ENCODE data around the gene OPTC. TPM values are rescaled to one million over a fixed set of nuclear protein-coding genes. Genes with fewer than 3 reads are reported as not detected.

Gene OPTC
- polyA plus RNA-seq, 2 of the 4 experiments (the other 2 are of a cell fraction) = not detected

DNA sequence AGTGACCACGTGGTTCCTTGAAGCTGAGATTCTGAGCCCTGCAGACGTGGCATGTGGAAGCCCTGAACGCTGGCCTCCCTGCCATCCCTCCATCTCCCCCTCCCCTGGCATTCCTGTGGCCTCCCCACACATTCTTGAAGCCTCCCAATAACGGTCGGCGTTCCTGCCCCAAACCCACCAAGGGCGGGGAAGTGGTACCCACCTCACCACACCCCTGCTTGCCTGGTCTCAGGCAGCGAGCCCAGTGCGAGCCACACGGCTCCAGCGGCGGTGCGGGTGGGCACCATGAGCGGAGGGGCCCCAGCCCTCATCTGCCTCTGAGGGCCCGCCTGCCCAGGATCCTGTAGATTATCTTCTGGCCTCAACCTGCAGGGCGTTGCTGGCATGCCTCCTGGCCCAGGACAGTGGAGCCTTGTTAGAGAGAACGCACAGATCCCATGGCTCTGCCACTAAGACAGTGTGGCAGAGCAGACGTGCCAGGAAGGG lies 38.9 kb upstream of the OPTC start:
- WGBS (ENCODE audit: missing lambda C conversion rate) = 63% methylated on average over 10 of the region's 18 CpGs
- Histone ChIP-seq H3K9me3 (no peaks in the 10 kb centered on the region), H3K4me1 (no peaks in the 10 kb centered on the region), H3K27ac (no peak overlapping the region), H3K4me3 (no peak overlapping the region), H3K4me2 (no peak overlapping the region)
- ATAC-seq (no peak), FAIRE-seq (no peak), DNase-seq (ENCODE audit: low read depth in 1 of 2, low spot score in 1 of 2) (no peak)
- POLR2A ChIA-PET = no interaction called here
- CTCF ChIA-PET = interaction anchor here (1.5 kb wide), 1 partner anchor 50 kb away, joined by 5 read pairs; no protein-coding TSS in a partner anchor
- TF ChIP-seq POLR2AphosphoS2 (conservative IDR thresholded peaks at IDR 0.05; ENCODE audit: low read length) = no peak
- TF ChIP-seq, protein P1, sequence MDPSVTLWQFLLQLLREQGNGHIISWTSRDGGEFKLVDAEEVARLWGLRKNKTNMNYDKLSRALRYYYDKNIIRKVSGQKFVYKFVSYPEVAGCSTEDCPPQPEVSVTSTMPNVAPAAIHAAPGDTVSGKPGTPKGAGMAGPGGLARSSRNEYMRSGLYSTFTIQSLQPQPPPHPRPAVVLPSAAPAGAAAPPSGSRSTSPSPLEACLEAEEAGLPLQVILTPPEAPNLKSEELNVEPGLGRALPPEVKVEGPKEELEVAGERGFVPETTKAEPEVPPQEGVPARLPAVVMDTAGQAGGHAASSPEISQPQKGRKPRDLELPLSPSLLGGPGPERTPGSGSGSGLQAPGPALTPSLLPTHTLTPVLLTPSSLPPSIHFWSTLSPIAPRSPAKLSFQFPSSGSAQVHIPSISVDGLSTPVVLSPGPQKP (IDR thresholded peaks at IDR 0.05; ENCODE audit: low read depth, low read length) = no peak
- no peak for TF ChIP-seq NFE2L2 (conservative IDR thresholded peaks at IDR 0.05; ENCODE audit: low read length)
- TF ChIP-seq HOXA7 (CRISPR knock-in tag; IDR thresholded peaks at IDR 0.05) = no peak
- no peak for TF ChIP-seq GATA3 (IDR thresholded peaks at IDR 0.05; ENCODE audit: borderline replicate concordance)
- TF ChIP-seq KDM5A (IDR thresholded peaks at IDR 0.05) = no peak
- no peak for TF ChIP-seq JUNB (IDR thresholded peaks at IDR 0.05)
- TF ChIP-seq HOXB13 (CRISPR knock-in tag; IDR thresholded peaks at IDR 0.05; ENCODE audit: low read depth) = no peak
- TF ChIP-seq FOXS1 (CRISPR knock-in tag; IDR thresholded peaks at IDR 0.05) = no peak
- TF ChIP-seq BHLHE40 (IDR thresholded peaks at IDR 0.05; ENCODE audit: low read depth, low read length) = no peak
- TF ChIP-seq HEYL (CRISPR knock-in tag; IDR thresholded peaks at IDR 0.05) = no peak
- no peak for TF ChIP-seq NR3C1 (IDR thresholded peaks at IDR 0.05)
- no peak for TF ChIP-seq POLR2A (IDR thresholded peaks at IDR 0.05; ENCODE audit: low read length)
- no peak for TF ChIP-seq CBX8 (IDR thresholded peaks at IDR 0.05)
- TF ChIP-seq PHF8 (IDR thresholded peaks at IDR 0.05; ENCODE audit: borderline replicate concordance, low read depth) = no peak
- TF ChIP-seq, protein P2, sequence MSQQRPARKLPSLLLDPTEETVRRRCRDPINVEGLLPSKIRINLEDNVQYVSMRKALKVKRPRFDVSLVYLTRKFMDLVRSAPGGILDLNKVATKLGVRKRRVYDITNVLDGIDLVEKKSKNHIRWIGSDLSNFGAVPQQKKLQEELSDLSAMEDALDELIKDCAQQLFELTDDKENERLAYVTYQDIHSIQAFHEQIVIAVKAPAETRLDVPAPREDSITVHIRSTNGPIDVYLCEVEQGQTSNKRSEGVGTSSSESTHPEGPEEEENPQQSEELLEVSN (IDR thresholded peaks at IDR 0.05; ENCODE audit: borderline replicate concordance, low read depth) = no peak
- no peak for TF ChIP-seq RFX5 (IDR thresholded peaks at IDR 0.05)

DNA sequence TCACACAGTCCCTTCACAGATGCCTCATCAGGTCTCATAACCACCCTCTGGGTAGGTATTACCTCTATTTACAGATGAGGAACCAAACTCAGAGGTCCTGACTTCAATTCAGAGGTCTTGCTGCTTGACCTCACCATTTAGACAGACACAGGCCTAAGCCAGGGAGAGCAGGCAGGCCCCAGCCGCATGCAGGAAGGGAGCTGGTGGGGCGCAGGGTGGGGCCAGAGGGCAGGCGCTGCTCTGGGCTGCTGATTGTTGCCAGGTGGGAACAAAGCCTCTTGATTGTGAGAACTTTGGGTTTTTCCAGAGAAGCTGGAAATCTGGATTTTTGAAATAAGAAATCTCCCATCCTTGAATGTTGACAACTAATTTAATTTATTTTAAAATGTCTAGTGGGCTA lies 38.2 kb upstream of the OPTC start:
- Histone ChIP-seq H3K9me3 (no peaks in the 10 kb centered on the region), H3K4me1 (no peaks in the 10 kb centered on the region), H3K4me2 (no peak overlapping the region), H3K27ac (no peak overlapping the region), H3K4me3 (no peak overlapping the region)
- no peak for DNase-seq (ENCODE audit: low read depth in 1 of 2, low spot score in 1 of 2)
- TF ChIP-seq ZC3H11A (IDR thresholded peaks at IDR 0.05) = no peak
- no peak for TF ChIP-seq HOXB5 (CRISPR knock-in tag; IDR thresholded peaks at IDR 0.05)
- no peak for TF ChIP-seq HEYL (CRISPR knock-in tag; IDR thresholded peaks at IDR 0.05)
- no peak for TF ChIP-seq ZSCAN20 (CRISPR knock-in tag; IDR thresholded peaks at IDR 0.05)
- no peak for TF ChIP-seq HOXA7 (CRISPR knock-in tag; IDR thresholded peaks at IDR 0.05)
- TF ChIP-seq ZNF302 (CRISPR knock-in tag; IDR thresholded peaks at IDR 0.05) = no peak
- TF ChIP-seq, protein P1 (IDR thresholded peaks at IDR 0.05; ENCODE audit: low read depth, low read length) = no peak
- TF ChIP-seq, protein P2 (IDR thresholded peaks at IDR 0.05; ENCODE audit: borderline replicate concordance, low read depth) = no peak
- TF ChIP-seq, protein P3, sequence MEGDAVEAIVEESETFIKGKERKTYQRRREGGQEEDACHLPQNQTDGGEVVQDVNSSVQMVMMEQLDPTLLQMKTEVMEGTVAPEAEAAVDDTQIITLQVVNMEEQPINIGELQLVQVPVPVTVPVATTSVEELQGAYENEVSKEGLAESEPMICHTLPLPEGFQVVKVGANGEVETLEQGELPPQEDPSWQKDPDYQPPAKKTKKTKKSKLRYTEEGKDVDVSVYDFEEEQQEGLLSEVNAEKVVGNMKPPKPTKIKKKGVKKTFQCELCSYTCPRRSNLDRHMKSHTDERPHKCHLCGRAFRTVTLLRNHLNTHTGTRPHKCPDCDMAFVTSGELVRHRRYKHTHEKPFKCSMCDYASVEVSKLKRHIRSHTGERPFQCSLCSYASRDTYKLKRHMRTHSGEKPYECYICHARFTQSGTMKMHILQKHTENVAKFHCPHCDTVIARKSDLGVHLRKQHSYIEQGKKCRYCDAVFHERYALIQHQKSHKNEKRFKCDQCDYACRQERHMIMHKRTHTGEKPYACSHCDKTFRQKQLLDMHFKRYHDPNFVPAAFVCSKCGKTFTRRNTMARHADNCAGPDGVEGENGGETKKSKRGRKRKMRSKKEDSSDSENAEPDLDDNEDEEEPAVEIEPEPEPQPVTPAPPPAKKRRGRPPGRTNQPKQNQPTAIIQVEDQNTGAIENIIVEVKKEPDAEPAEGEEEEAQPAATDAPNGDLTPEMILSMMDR (IDR thresholded peaks at IDR 0.05) = no peak
- no peak for TF ChIP-seq POLR2A (IDR thresholded peaks at IDR 0.05; ENCODE audit: low read length)
- TF ChIP-seq, protein P4, sequence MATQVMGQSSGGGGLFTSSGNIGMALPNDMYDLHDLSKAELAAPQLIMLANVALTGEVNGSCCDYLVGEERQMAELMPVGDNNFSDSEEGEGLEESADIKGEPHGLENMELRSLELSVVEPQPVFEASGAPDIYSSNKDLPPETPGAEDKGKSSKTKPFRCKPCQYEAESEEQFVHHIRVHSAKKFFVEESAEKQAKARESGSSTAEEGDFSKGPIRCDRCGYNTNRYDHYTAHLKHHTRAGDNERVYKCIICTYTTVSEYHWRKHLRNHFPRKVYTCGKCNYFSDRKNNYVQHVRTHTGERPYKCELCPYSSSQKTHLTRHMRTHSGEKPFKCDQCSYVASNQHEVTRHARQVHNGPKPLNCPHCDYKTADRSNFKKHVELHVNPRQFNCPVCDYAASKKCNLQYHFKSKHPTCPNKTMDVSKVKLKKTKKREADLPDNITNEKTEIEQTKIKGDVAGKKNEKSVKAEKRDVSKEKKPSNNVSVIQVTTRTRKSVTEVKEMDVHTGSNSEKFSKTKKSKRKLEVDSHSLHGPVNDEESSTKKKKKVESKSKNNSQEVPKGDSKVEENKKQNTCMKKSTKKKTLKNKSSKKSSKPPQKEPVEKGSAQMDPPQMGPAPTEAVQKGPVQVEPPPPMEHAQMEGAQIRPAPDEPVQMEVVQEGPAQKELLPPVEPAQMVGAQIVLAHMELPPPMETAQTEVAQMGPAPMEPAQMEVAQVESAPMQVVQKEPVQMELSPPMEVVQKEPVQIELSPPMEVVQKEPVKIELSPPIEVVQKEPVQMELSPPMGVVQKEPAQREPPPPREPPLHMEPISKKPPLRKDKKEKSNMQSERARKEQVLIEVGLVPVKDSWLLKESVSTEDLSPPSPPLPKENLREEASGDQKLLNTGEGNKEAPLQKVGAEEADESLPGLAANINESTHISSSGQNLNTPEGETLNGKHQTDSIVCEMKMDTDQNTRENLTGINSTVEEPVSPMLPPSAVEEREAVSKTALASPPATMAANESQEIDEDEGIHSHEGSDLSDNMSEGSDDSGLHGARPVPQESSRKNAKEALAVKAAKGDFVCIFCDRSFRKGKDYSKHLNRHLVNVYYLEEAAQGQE (IDR thresholded peaks at IDR 0.05) = no peak
- TF ChIP-seq RFX5 (IDR thresholded peaks at IDR 0.05) = no peak
- TF ChIP-seq ESRRA (IDR thresholded peaks at IDR 0.05; ENCODE audit: borderline replicate concordance, low read length) = no peak
- CTCF ChIA-PET = interaction anchor here (1.3 kb wide), 1 partner anchor 188 kb away, joined by 4 read pairs; no protein-coding TSS in a partner anchor
- POLR2A ChIA-PET = no interaction called here
- 82% methylated on average over 3 of the region's 3 CpGs for WGBS (ENCODE audit: missing lambda C conversion rate)
- no peak for FAIRE-seq
- no peak for ATAC-seq

Data from A549 (cell line).